Transverse colon (tissue), 4 donors: ENCODE measurements around the gene TTC3. TPM values are rescaled to one million over a fixed set of nuclear protein-coding genes. Genes with fewer than 3 reads are reported as not detected.

ENCODE experiments used
- DNase-seq: peaks from one replicate; pipeline ENCODE4 v3.0.0-alpha.2; 2019
- H3K27ac ChIP-seq, 4 donors: fragments of 200-600 bp; sonication (generic); 2 replicates each; pipeline ENCODE4 v1.5.1; 2016 to 2018; ENCODE audit warnings: inconsistent platforms in 4 of 4
- H3K27me3 ChIP-seq: fragments of 200-600 bp; sonication (generic); 2 replicates; pipeline ENCODE4 v1.5.1; 2017; ENCODE audit warnings: inconsistent platforms
- H3K36me3 ChIP-seq, 4 donors: fragments of 200-600 bp; sonication (generic); 2 replicates each; pipeline ENCODE4 v1.5.1; 2017 to 2019; ENCODE audit warnings: inconsistent platforms in 4 of 4
- H3K4me1 ChIP-seq, 4 donors: fragments of 200-600 bp; sonication (generic); 2 replicates each; pipeline ENCODE4 v1.5.1; 2017 to 2020; ENCODE audit warnings: inconsistent platforms in 4 of 4
- H3K4me3 ChIP-seq, 4 donors: fragments of 200-600 bp; sonication (generic); 1 replicate in 1 of 4; 2 replicates in 3 of 4; pipeline versions ENCODE4 v1.5.1 to v1.6.1; 2017 to 2019; ENCODE audit warnings: inconsistent platforms in 4 of 4
- H3K9me3 ChIP-seq, 2 donors: fragments of 200-600 bp; sonication (generic); 2 replicates each; pipeline ENCODE4 v1.5.1; 2017 to 2019; ENCODE audit warnings: inconsistent platforms in 2 of 2
- EP300 ChIP-seq: sonication (generic); formaldehyde crosslinking; IDR thresholded peaks from one replicate; pipeline ENCODE4 v1.6.1; 2017; ENCODE audit warnings: antibody characterized with exemption, low read depth
- POLR2A ChIP-seq: fragments of 450-650 bp; IDR thresholded peaks from one replicate; pipeline ENCODE4 v1.6.1; 2016; ENCODE audit warnings: antibody characterized with exemption, mild to moderate bottlenecking, moderate library complexity
- POLR2AphosphoS5 ChIP-seq, 3 donors: sonication (generic); formaldehyde crosslinking; IDR thresholded peaks; one replicate each; pipeline ENCODE4 v1.6.1; 2016; ENCODE audit warnings: antibody characterized with exemption in 3 of 3
- WGBS, 2 donors: methylation state at CpG; one replicate each; pipeline ENCODE4 v1.1.5; 2018; ENCODE audit warnings: low coverage in 1 of 2; 5-methylcytosine and 5-hydroxymethylcytosine counted together
- in situ Hi-C, 4 donors: fragments of 200-750 bp; cut with MboI; loops; one replicate each; pipeline versions ENCODE4 v1.15.0 to v1.15.1; 2017; ENCODE audit warnings: low sequenced_read_pairs in 3 of 4, low pct_ligation_motif_present in 1 of 4, low pct_unique_long_range_greater_than_20kb in 1 of 4
- intact Hi-C: fragments of 100-400 bp; cut with DNase I; formaldehyde crosslinking; loops from one replicate; pipeline ENCODE4 v1.15.1; 2023; ENCODE audit warnings: low total_unique reads
- total RNA-seq, 4 donors: library from RNA; depleted of rRNA; stranded (reverse); fragments of >200 nt; gene quantifications; one replicate each; pipeline ENCODE4 v1.1.0, GENCODE V29; 2016
- TF ChIP-seq, protein P1 (sequence below), 5 experiments: fragments of 200-600 bp in 3 of 5; fragments of 450-650 bp in 2 of 5; sonication (generic) in 3 of 5; IDR thresholded peaks; 1 replicate in 2 of 5; 2 replicates in 3 of 5; pipeline ENCODE4 v1.5.1; 2016 to 2017; ENCODE audit warnings: antibody characterized with exemption in 5 of 5, inconsistent platforms in 3 of 5, mild to moderate bottlenecking in 2 of 5, moderate library complexity in 1 of 5

The TTC3 gene
- total RNA-seq, 4 donors from 2014 or later = 84.0 to 247 (median 146) TPM

DNA sequence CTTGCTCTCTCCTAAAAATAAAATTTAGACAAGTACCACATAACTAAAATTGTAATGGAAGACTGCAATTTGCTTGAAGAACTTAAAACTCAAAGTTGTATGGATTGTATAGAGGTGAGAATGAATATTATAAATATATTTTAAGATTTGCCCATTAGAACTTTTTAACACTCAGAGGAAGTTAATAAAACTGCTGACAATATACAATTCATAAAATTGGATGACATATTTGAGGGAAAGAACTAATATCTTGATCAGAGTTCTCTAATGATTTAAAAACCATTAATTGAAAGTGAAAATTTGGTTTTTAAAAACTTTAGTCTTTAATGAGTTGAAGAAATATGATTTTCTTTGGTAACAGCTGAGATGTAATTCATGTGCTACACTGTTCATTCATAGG is 20.9 kb downstream of the TTC3 start:
- H3K27me3 ChIP-seq = no peaks in the 10 kb centered on the region
- TF ChIP-seq, protein P1, sequence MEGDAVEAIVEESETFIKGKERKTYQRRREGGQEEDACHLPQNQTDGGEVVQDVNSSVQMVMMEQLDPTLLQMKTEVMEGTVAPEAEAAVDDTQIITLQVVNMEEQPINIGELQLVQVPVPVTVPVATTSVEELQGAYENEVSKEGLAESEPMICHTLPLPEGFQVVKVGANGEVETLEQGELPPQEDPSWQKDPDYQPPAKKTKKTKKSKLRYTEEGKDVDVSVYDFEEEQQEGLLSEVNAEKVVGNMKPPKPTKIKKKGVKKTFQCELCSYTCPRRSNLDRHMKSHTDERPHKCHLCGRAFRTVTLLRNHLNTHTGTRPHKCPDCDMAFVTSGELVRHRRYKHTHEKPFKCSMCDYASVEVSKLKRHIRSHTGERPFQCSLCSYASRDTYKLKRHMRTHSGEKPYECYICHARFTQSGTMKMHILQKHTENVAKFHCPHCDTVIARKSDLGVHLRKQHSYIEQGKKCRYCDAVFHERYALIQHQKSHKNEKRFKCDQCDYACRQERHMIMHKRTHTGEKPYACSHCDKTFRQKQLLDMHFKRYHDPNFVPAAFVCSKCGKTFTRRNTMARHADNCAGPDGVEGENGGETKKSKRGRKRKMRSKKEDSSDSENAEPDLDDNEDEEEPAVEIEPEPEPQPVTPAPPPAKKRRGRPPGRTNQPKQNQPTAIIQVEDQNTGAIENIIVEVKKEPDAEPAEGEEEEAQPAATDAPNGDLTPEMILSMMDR (IDR thresholded peaks at IDR 0.05) = no peak
- no peak for TF ChIP-seq POLR2AphosphoS5 (IDR thresholded peaks at IDR 0.05)
- in situ Hi-C loops = loop anchor here in 1 of 4 donors (25.0 kb wide), 1 partner anchor 107 kb away; no protein-coding TSS in a partner anchor
- H3K4me1 ChIP-seq = no peaks in the 10 kb centered on the region
- H3K36me3 ChIP-seq = peaks cover 0 to 17% (median 7%) of the 10 kb centered on the region in 4 donors
- H3K4me3 ChIP-seq = no peak overlapping the region
- H3K9me3 ChIP-seq = no peaks in the 10 kb centered on the region
- no peak overlapping the region for H3K27ac ChIP-seq
- intact Hi-C loops = no loop called here
- no peak for DNase-seq

- in situ Hi-C loops (loop anchor here in 1 of 4 donors (25.0 kb wide), 1 partner anchor 109 kb away; no protein-coding TSS in a partner anchor), intact Hi-C loops (no loop called here)
- TF ChIP-seq POLR2AphosphoS5 (IDR thresholded peaks at IDR 0.05) = no peak
- no peak for TF ChIP-seq EP300
- TF ChIP-seq, protein P1 (IDR thresholded peaks at IDR 0.05) = no peak
- TF ChIP-seq POLR2A = no peak
- peaks cover 0 to 17% (median 7%) of the 10 kb centered on the region in 4 donors for H3K36me3 ChIP-seq
- 93 to 94% methylated on average over 2 to 4 of the region's 4 CpGs for WGBS, 2 donors
- H3K4me1 ChIP-seq = no peaks in the 10 kb centered on the region
- no peaks in the 10 kb centered on the region for H3K9me3 ChIP-seq
- H3K4me3 ChIP-seq = no peak overlapping the region
- H3K27me3 ChIP-seq = no peaks in the 10 kb centered on the region
- no peak overlapping the region for H3K27ac ChIP-seq
- DNase-seq = no peak
Observed at GRCh38 chr21:37095821-37096220, 22.8 kb downstream of the TTC3 start.

- intact Hi-C loops (no loop called here), in situ Hi-C loops (loop anchor here in 1 of 4 donors (25.0 kb wide), 1 partner anchor 111 kb away; no protein-coding TSS in a partner anchor)
- 86% methylated on average over 1 to 2 of the region's 2 CpGs for WGBS, 2 donors
- peaks cover 0 to 17% (median 7%) of the 10 kb centered on the region in 4 donors for H3K36me3 ChIP-seq
- H3K4me1 ChIP-seq = no peaks in the 10 kb centered on the region
- no peak overlapping the region for H3K4me3 ChIP-seq
- no peak for DNase-seq
- TF ChIP-seq, protein P1 (IDR thresholded peaks at IDR 0.05) = no peak
- no peak for TF ChIP-seq EP300
- TF ChIP-seq POLR2AphosphoS5 (IDR thresholded peaks at IDR 0.05) = no peak
- no peak for TF ChIP-seq POLR2A
- no peaks in the 10 kb centered on the region for H3K9me3 ChIP-seq
- H3K27me3 ChIP-seq = no peaks in the 10 kb centered on the region
- no peak overlapping the region for H3K27ac ChIP-seq
Observed at GRCh38 chr21:37098751-37099150, 25.7 kb downstream of the TTC3 start.

DNA sequence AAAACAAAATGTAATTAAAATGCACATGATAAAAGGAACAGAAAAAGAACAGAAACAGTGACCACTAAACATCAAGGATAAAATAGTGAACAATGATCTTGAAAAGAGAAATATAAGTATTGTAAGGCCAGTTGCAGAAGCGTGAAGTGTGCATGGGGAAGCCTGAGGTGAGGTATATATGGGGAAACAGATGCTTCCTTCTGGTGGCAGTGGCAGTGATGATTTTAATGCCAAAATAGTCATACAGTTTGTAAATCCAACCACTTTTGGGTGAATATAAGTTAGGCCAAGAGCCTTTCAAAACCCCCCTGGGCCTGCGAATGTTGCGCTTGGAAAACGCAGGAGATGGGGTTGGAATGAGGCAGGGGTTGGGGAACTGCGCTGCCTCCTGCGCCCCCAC is 27.3 kb downstream of the TTC3 start:
- TF ChIP-seq EP300 (no peak), POLR2AphosphoS5 (IDR thresholded peaks at IDR 0.05) (no peak), POLR2A (no peak)
- TF ChIP-seq, protein P1 (IDR thresholded peaks at IDR 0.05) = no peak
- intact Hi-C loops (no loop called here), in situ Hi-C loops (no loop called here)
- no peak for DNase-seq
- Histone ChIP-seq H3K27me3 (no peaks in the 10 kb centered on the region), H3K27ac (no peak overlapping the region), H3K36me3 (peaks cover 0 to 17% (median 7%) of the 10 kb centered on the region in 4 donors), H3K9me3 (no peaks in the 10 kb centered on the region), H3K4me1 (no peaks in the 10 kb centered on the region), H3K4me3 (no peak overlapping the region)
- 87 to 96% methylated on average over 3 to 6 of the region's 6 CpGs for WGBS, 2 donors
